ENCODE results near the gene IKZF3.
"Not testable (repeated sequence)": the region's sequence is repeated elsewhere in the genome, so short reads cannot be mapped to it uniquely, and the experiment has no call there.

IKZF3 gene

GRCh38 chr17:39726617-39727016, 137.5 kb downstream of the IKZF3 start:
- no peak for DNase-seq
- no peak for TF ChIP-seq CTCF (IDR thresholded peaks at IDR 0.05; ENCODE audit: low read depth, low read length)
- Histone ChIP-seq H3K27ac (no peak overlapping the region), H3K27me3 (ENCODE audit: insufficient read depth, low read depth, severe bottlenecking) (no peaks in the 10 kb centered on the region), H3K36me3 (peaks cover 27% of the 10 kb centered on the region), H3K9me3 (ENCODE audit: severe bottlenecking) (no peaks in the 10 kb centered on the region), H3K4me3 (ENCODE audit: low read depth, low read length) (no peak overlapping the region)

GRCh38 chr17:39725923-39726322, 138.2 kb downstream of the IKZF3 start:
- H3K36me3 ChIP-seq, result peaks cover 27% of the 10 kb centered on the region
- not testable (repeated sequence) for H3K27me3 ChIP-seq (ENCODE audit: insufficient read depth, low read depth, severe bottlenecking); DNase-seq; H3K4me3 ChIP-seq (ENCODE audit: low read depth, low read length); H3K27ac ChIP-seq; H3K9me3 ChIP-seq (ENCODE audit: severe bottlenecking)

- no peaks in the 10 kb centered on the region for H3K27me3 ChIP-seq (ENCODE audit: insufficient read depth, low read depth, severe bottlenecking)
- H3K27ac ChIP-seq, result no peak overlapping the region
- no peak overlapping the region for H3K4me3 ChIP-seq (ENCODE audit: low read depth, low read length)
- H3K9me3 ChIP-seq (ENCODE audit: severe bottlenecking), result no peaks in the 10 kb centered on the region
- TF ChIP-seq CTCF (IDR thresholded peaks at IDR 0.05; ENCODE audit: low read depth, low read length), result no peak
- DNase-seq, result no peak
- H3K36me3 ChIP-seq, result peaks cover 27% of the 10 kb centered on the region
Observed at GRCh38 chr17:39724731-39725130, 139.4 kb downstream of the IKZF3 start.

GRCh38 chr17:39722965-39723848, 140.9 kb downstream of the IKZF3 start:
- Histone ChIP-seq H3K4me3 (ENCODE audit: low read depth, low read length) (no peak overlapping the region), H3K27ac (no peak overlapping the region), H3K36me3 (peaks cover 16% of the 10 kb centered on the region), H3K9me3 (ENCODE audit: severe bottlenecking) (no peaks in the 10 kb centered on the region), H3K27me3 (ENCODE audit: insufficient read depth, low read depth, severe bottlenecking) (no peaks in the 10 kb centered on the region)
- no peak for TF ChIP-seq CTCF (IDR thresholded peaks at IDR 0.05; ENCODE audit: low read depth, low read length)
- DNase-seq, result no peak

GRCh38 chr17:39722104-39722503, 142.0 kb downstream of the IKZF3 start:
- Histone ChIP-seq H3K4me3 (ENCODE audit: low read depth, low read length) (no peak overlapping the region), H3K36me3 (peaks cover 8% of the 10 kb centered on the region), H3K27me3 (ENCODE audit: insufficient read depth, low read depth, severe bottlenecking) (no peaks in the 10 kb centered on the region), H3K9me3 (ENCODE audit: severe bottlenecking) (no peaks in the 10 kb centered on the region), H3K27ac (no peak overlapping the region)
- TF ChIP-seq CTCF (IDR thresholded peaks at IDR 0.05; ENCODE audit: low read depth, low read length), result no peak
- no peak for DNase-seq

GRCh38 chr17:39719563-39720355, 144.4 kb downstream of the IKZF3 start:
- no peak overlapping the region for H3K4me3 ChIP-seq (ENCODE audit: low read depth, low read length)
- no peaks in the 10 kb centered on the region for H3K27me3 ChIP-seq (ENCODE audit: insufficient read depth, low read depth, severe bottlenecking)
- no peaks in the 10 kb centered on the region for H3K9me3 ChIP-seq (ENCODE audit: severe bottlenecking)
- peaks cover 5% of the 10 kb centered on the region for H3K36me3 ChIP-seq
- TF ChIP-seq CTCF (IDR thresholded peaks at IDR 0.05; ENCODE audit: low read depth, low read length), result no peak
- DNase-seq, result no peak
- no peak overlapping the region for H3K27ac ChIP-seq
